Hepatocyte (in vitro differentiated cells): Measurements from ENCODE around the gene MGAT5. TPM values are rescaled to one million over a fixed set of nuclear protein-coding genes. Genes with fewer than 3 reads are reported as not detected.

ENCODE experiments used
- DNase-seq: peaks from one replicate; pipeline ENCODE4 v3.0.0-alpha.2; 2016; ENCODE audit warnings: low spot score
- H2AFZ ChIP-seq: fragments of 200-600 bp; sonication (generic); 2 replicates; pipeline ENCODE4 v1.6.0; 2016; ENCODE audit warnings: antibody characterized with exemption, mild to moderate bottlenecking
- H3K27ac ChIP-seq: fragments of 200-600 bp; sonication (generic); 2 replicates; pipeline ENCODE4 v1.5.1; 2016; ENCODE audit warnings: mild to moderate bottlenecking
- H3K27me3 ChIP-seq: fragments of 200-600 bp; sonication (generic); 2 replicates; pipeline ENCODE4 v1.6.1; 2016
- H3K36me3 ChIP-seq: fragments of 200-600 bp; sonication (generic); replicated peaks from 2 replicates; pipeline ENCODE4 v1.5.1; 2016; ENCODE audit warnings: low read depth; ENCODE audit not compliant: insufficient read depth
- H3K4me1 ChIP-seq: fragments of 200-600 bp; sonication (generic); 2 replicates; pipeline ENCODE4 v1.5.1; 2016; ENCODE audit warnings: mild to moderate bottlenecking, moderate library complexity; ENCODE audit not compliant: insufficient read depth
- H3K4me2 ChIP-seq: fragments of 200-600 bp; sonication (generic); 2 replicates; pipeline ENCODE4 v1.6.0; 2016
- H3K4me3 ChIP-seq: fragments of 200-600 bp; sonication (generic); 2 replicates; pipeline ENCODE4 v1.5.1; 2016; ENCODE audit warnings: mild to moderate bottlenecking
- H3K79me2 ChIP-seq: fragments of 200-600 bp; sonication (generic); 2 replicates; pipeline ENCODE4 v1.6.0; 2017; ENCODE audit warnings: mild to moderate bottlenecking
- H3K9me2 ChIP-seq: fragments of 200-600 bp; sonication (generic); replicated peaks from 2 replicates; pipeline ENCODE4 v1.6.0; 2017; ENCODE audit warnings: mild to moderate bottlenecking; ENCODE audit not compliant: insufficient read depth
- H3K9me3 ChIP-seq: fragments of 200-600 bp; sonication (generic); 2 replicates; pipeline ENCODE4 v1.5.1; 2016; ENCODE audit warnings: low read depth, mild to moderate bottlenecking
- H4K20me1 ChIP-seq: fragments of 200-600 bp; sonication (generic); 2 replicates; pipeline ENCODE4 v1.6.0; 2016; ENCODE audit warnings: mild to moderate bottlenecking; ENCODE audit not compliant: insufficient read depth, poor library complexity, severe bottlenecking
- EZH2 ChIP-seq: fragments of 200-600 bp; sonication (generic); IDR thresholded peaks from 2 replicates; pipeline ENCODE4 v1.6.1; 2016; ENCODE audit warnings: antibody characterized with exemption, mild to moderate bottlenecking, borderline replicate concordance
- EZH2phosphoT487 ChIP-seq: fragments of 200-600 bp; sonication (generic); IDR thresholded peaks from one replicate; pipeline ENCODE4 v1.6.1; 2018; ENCODE audit warnings: antibody characterized with exemption, mild to moderate bottlenecking, low read depth, moderate library complexity; ENCODE audit not compliant: unreplicated experiment, severe bottlenecking
- WGBS: methylation state at CpG from one replicate; pipeline ENCODE4 v1.1.6; 2016; ENCODE audit warnings: low lambda C conversion rate; ENCODE audit errors: missing lambda C conversion rate; 5-methylcytosine and 5-hydroxymethylcytosine counted together
- polyA plus RNA-seq: library from polyadenylated mRNA; unstranded; fragments of >200 nt; fragmentation: Nextera tagmentation; extraction: Ambion mirVana; gene quantifications from 2 replicates; pipeline ENCODE4 v1.2.1, GENCODE V29; 2016
- total RNA-seq: library from RNA; depleted of rRNA; stranded (reverse); fragments of >200 nt; gene quantifications from 2 replicates; pipeline ENCODE4 v1.2.3, GENCODE V29; 2014
- TF ChIP-seq, protein P1 (sequence below): fragments of 200-600 bp; sonication (generic); IDR thresholded peaks from 2 replicates; pipeline ENCODE4 v1.5.1; 2016; ENCODE audit warnings: antibody characterized with exemption, mild to moderate bottlenecking; ENCODE audit not compliant: poor library complexity

MGAT5 gene
- total and polyA plus RNA-seq, 2 experiments from 2014 or later: 9.1 to 30.2 TPM

- Histone ChIP-seq H3K4me1 (no peaks in the 10 kb centered on the region), H3K4me3 (no peak overlapping the region), H3K4me2 (no peak overlapping the region), H3K9me2 (no peaks in the 10 kb centered on the region), H3K27me3 (no peaks in the 10 kb centered on the region), H3K79me2 (no peaks in the 10 kb centered on the region), H4K20me1 (no peaks in the 10 kb centered on the region), H3K27ac (no peak overlapping the region), H3K9me3 (no peaks in the 10 kb centered on the region), H3K36me3 (no peaks in the 10 kb centered on the region), H2AFZ (no peak overlapping the region)
- TF ChIP-seq, protein P1, sequence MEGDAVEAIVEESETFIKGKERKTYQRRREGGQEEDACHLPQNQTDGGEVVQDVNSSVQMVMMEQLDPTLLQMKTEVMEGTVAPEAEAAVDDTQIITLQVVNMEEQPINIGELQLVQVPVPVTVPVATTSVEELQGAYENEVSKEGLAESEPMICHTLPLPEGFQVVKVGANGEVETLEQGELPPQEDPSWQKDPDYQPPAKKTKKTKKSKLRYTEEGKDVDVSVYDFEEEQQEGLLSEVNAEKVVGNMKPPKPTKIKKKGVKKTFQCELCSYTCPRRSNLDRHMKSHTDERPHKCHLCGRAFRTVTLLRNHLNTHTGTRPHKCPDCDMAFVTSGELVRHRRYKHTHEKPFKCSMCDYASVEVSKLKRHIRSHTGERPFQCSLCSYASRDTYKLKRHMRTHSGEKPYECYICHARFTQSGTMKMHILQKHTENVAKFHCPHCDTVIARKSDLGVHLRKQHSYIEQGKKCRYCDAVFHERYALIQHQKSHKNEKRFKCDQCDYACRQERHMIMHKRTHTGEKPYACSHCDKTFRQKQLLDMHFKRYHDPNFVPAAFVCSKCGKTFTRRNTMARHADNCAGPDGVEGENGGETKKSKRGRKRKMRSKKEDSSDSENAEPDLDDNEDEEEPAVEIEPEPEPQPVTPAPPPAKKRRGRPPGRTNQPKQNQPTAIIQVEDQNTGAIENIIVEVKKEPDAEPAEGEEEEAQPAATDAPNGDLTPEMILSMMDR: no peak
- TF ChIP-seq EZH2phosphoT487 (no peak), EZH2 (no peak)
- 76% methylated on average over 1 of the region's 1 CpG for WGBS
- DNase-seq: no peak
Measured at GRCh38 chr2:134278553-134278952, 24.7 kb downstream of the MGAT5 start.

GRCh38 chr2:134279417-134279816, 25.5 kb downstream of the MGAT5 start:
- Histone ChIP-seq H3K4me1 (no peaks in the 10 kb centered on the region), H3K4me3 (no peak overlapping the region), H2AFZ (no peak overlapping the region), H3K9me2 (no peaks in the 10 kb centered on the region), H3K27me3 (no peaks in the 10 kb centered on the region), H3K36me3 (no peaks in the 10 kb centered on the region), H3K27ac (no peak overlapping the region), H3K79me2 (no peaks in the 10 kb centered on the region), H3K4me2 (no peak overlapping the region), H4K20me1 (no peaks in the 10 kb centered on the region), H3K9me3 (no peaks in the 10 kb centered on the region)
- WGBS: 85% methylated on average over 3 of the region's 3 CpGs
- TF ChIP-seq EZH2 (no peak), EZH2phosphoT487 (no peak)
- TF ChIP-seq, protein P1: no peak
- DNase-seq: no peak

DNA sequence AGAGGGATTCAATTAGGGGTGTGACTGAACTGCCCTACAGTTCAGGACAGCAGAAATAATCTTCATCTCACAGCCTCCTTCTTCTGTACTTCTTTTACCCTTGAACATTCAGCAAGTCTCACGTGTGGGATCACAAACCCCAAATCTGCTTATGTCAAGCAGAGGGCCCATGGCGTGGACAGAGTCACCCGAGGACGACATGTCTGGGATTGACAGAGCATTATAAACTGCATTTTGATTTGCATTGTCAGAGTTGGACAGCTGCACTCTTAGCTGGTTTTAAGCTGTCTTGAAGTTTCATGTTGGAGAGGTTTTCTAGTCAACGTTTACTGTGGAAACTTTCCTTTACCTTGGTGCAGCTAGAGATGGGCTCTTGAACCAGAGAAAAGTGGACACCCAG, 26.4 kb downstream of the MGAT5 start:
- DNase-seq: no peak
- WGBS: 97% methylated on average over 5 of the region's 5 CpGs
- H3K27me3 ChIP-seq: no peaks in the 10 kb centered on the region
- H3K27ac ChIP-seq: no peak overlapping the region
- H3K79me2 ChIP-seq: no peaks in the 10 kb centered on the region
- no peaks in the 10 kb centered on the region for H3K4me1 ChIP-seq
- TF ChIP-seq EZH2 (no peak), EZH2phosphoT487 (no peak)
- TF ChIP-seq, protein P1: no peak
- no peak overlapping the region for H3K4me2 ChIP-seq
- no peak overlapping the region for H3K4me3 ChIP-seq
- H4K20me1 ChIP-seq: no peaks in the 10 kb centered on the region
- H2AFZ ChIP-seq: no peak overlapping the region
- H3K36me3 ChIP-seq: no peaks in the 10 kb centered on the region
- H3K9me3 ChIP-seq: no peaks in the 10 kb centered on the region
- no peaks in the 10 kb centered on the region for H3K9me2 ChIP-seq

- Histone ChIP-seq H3K79me2 (no peaks in the 10 kb centered on the region), H2AFZ (no peak overlapping the region), H3K4me3 (no peak overlapping the region), H3K36me3 (no peaks in the 10 kb centered on the region), H3K9me2 (no peaks in the 10 kb centered on the region), H3K27me3 (no peaks in the 10 kb centered on the region), H4K20me1 (no peaks in the 10 kb centered on the region), H3K4me2 (no peak overlapping the region), H3K9me3 (no peaks in the 10 kb centered on the region), H3K4me1 (no peaks in the 10 kb centered on the region), H3K27ac (no peak overlapping the region)
- TF ChIP-seq EZH2phosphoT487 (no peak), EZH2 (no peak)
- TF ChIP-seq, protein P1: no peak
- no peak for DNase-seq
- WGBS: 99% methylated on average over 4 of the region's 4 CpGs
Measured at GRCh38 chr2:134280726-134281125, 26.9 kb downstream of the MGAT5 start.
